Stimulated activated CD4-positive, alpha-beta T cell treated with anti-CD3 and anti-CD28 coated beads, Interleukin-12 subunit alpha, Interleukin-12 subunit beta, amount 100 ng/mL, for 4 hours (primary cell): ENCODE results near the gene GCDH.

Experiments
- DNase-seq: peaks from one replicate; pipeline ENCODE4 v3.0.0-alpha.2; 2020

The GCDH gene

GRCh38 chr19:12943437-12944044, 52.6 kb downstream of the GCDH start:
- DNase-seq = no peak

DNA sequence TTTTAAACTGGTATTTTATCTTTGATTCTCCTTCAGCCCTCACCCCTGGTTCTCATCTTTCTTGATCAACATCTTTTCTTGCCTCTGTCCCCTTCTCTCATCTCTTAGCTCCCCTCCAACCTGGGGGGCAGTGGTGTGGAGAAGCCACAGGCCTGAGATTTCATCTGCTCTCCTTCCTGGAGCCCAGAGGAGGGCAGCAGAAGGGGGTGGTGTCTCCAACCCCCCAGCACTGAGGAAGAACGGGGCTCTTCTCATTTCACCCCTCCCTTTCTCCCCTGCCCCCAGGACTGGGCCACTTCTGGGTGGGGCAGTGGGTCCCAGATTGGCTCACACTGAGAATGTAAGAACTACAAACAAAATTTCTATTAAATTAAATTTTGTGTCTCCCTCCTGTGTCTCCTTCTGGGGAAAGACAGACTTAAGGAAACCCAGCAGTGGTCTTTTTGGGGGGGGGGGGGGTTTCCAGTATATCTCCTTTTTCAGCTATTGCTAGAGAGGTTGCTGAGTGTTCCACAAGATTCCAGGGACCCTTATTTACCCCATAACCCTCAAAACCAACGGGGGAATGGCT, 53.2 kb downstream of the GCDH start:
- DNase-seq = no peak

DNA sequence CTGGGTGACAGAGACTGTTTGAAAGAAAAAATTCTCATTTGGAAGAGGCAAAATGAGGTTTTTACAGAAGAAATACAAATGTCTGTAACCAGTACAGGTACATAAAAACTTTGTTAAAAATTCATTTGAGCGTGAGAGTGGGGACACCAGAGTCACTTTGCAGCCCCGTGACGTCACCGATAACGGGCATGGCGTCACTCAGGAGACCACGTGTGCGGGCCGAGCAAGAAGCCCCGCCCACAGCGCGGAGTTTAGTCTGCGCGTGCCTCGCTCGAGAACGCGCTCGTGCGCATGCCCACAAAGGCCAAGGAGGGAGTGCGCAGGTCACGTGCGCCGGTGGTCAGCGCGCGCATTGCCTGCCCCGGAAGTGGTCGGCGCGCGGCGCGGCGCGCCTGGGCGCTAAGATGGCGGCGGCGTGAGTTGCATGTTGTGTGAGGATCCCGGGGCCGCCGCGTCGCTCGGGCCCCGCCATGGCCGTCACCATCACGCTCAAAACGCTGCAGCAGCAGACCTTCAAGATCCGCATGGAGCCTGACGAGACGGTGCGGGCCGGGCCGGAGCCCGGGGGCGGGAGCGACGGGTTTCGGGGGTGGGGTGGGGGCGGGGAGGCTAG, 54.6 kb downstream of the GCDH start, which contains the start of gene RAD23A:
RAD23A (plus strand) TSS at position 384 of the 613 bp plus-strand sequence; CDS start at position 471, 87 bp downstream.
- peak; percentile 99 for DNase-seq

GRCh38 chr19:12946092-12946721, 55.2 kb downstream of the GCDH start:
- DNase-seq = peak; percentile 54

DNA sequence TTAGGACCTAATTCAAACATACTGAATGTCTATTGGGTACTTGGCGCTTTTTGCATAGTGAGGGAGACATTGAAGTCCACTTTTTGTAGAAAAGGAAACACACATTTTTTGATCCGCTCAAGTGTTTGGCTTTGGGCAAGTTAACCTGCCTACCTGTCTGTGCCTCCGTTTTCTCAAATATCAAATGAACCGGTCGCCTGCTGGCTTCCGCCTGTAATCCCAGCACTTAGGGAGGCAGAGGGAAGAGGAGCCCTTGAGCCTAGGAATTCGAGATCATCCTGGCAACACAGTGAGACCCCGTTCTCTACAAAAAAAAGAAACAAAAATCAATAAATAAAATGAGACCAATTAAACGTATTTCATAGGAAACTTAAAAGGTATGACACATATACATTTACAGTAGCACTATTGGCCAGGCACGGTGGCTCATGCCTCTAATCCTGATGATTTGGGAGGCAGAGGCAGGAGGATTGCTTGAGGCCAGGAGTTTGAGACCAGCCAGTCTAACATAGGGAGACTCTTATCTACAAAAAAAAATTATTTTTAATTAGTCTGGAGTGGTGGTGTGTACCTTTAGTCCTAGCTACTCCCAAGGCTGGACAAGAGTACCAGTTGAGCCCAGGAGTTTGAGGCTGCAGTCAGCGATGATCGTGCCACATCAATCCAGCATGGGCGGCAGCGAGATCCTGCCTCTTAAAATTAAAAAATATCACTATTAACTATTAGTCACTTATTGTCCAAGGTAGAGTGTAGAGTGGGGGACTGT, 56.0 kb downstream of the GCDH start:
- no peak for DNase-seq

GRCh38 chr19:12947702-12948611, 57.0 kb downstream of the GCDH start:
- no peak for DNase-seq

GRCh38 chr19:12948612-12949362, 57.8 kb downstream of the GCDH start:
- no peak for DNase-seq
